Stimulated activated CD8-positive, alpha-beta memory T cell treated with anti-CD3 and anti-CD28 coated beads, Interleukin-7, amount 100 ng/mL, for 24 hours (primary cell): ENCODE results near the gene SLC39A1.
A peak's percentile ranks its signal among the peaks of the same experiment; 100 is the strongest.
"Not testable (repeated sequence)": the region's sequence is repeated elsewhere in the genome, so short reads cannot be mapped to it uniquely, and the experiment has no call there.

Experiments
- DNase-seq: peaks from one replicate; pipeline ENCODE4 v3.0.0-alpha.2; 2020; ENCODE audit warnings: low read depth

Gene SLC39A1

DNA sequence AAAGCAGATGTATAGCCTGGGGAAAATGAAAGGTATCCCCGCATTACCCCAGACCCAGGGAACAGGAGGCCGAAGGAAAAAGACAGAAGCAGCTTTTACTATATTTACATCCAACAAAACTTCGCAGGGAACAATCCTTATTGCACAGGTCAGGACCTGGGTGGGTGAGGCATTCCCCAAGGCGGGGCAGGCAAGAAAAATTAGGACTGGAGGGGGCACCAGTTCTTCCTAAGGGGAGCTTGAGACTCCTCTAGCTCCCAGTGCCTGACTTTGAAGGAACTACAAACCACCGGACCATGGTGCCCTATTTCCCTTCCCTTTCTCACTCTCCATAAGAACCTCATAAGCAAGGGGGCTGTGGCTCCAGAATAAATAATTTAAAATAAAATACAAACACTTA is 33.9 kb downstream of the SLC39A1 start:
- DNase-seq = no peak

DNA sequence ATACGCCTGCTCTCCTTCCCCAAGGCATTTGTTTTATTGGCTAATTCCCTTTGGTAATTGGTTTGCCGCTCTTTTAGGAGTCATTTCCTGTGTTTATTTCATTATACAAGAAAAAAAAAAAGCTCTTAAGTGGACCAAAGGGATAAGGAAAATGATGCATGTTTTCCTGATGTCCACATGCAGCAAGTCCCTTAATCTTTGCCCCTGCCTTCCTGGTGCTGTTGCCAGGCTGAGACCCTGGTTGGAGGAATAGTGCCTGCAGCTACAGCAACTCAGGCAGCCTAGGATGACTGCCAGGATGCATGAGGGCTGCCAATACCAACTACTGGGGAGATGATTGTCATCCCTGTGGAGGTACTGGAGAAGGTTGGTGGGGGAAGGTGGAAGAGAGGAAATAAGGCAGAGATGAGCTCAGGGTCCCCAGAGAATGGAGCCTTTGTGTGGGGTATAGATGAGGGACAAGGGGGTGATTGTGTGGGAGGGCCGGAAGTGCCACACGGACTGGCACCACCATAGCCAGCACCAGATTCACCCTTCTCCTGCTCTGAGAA is 34.5 kb downstream of the SLC39A1 start:
- no peak for DNase-seq

DNA sequence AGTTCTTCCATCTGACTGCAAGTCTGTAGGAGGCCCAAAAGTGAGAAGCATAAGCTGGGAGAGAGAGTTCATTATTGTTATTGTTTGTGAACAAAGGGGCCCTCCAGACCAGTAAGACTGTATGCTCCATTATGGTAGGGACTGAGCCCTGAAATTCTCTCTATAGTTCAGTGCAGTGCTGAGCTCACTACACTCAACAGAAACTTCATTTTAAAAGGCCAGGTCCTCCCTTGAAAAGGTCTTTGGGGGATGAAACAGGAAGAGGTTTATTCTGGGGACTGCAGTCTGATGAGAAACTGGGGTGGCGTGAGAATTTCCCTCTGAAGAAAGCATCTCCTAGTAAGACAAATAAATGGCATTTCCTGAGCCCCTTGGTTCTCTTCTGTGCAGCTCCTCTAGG is 35.1 kb downstream of the SLC39A1 start:
- no peak for DNase-seq

DNA sequence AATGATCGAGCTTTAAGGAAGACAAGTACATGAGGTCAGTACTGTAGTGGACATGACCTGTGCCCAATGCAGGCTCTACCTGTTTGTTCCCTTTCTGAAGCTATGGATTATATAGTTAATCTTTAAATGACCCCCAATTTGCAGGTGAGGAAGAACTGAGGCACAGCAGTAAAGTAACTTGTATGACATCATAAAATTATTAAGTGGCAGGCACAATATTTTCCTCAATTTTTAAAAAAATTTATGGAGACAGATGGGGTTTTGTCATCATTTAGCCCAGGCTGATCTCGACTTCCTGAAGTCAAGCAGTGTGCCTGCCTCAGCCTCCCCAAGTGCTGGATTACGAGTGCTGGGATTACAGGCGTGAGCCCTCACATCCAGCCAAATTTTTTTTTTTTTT is 36.9 kb downstream of the SLC39A1 start:
- DNase-seq = no peak

DNA sequence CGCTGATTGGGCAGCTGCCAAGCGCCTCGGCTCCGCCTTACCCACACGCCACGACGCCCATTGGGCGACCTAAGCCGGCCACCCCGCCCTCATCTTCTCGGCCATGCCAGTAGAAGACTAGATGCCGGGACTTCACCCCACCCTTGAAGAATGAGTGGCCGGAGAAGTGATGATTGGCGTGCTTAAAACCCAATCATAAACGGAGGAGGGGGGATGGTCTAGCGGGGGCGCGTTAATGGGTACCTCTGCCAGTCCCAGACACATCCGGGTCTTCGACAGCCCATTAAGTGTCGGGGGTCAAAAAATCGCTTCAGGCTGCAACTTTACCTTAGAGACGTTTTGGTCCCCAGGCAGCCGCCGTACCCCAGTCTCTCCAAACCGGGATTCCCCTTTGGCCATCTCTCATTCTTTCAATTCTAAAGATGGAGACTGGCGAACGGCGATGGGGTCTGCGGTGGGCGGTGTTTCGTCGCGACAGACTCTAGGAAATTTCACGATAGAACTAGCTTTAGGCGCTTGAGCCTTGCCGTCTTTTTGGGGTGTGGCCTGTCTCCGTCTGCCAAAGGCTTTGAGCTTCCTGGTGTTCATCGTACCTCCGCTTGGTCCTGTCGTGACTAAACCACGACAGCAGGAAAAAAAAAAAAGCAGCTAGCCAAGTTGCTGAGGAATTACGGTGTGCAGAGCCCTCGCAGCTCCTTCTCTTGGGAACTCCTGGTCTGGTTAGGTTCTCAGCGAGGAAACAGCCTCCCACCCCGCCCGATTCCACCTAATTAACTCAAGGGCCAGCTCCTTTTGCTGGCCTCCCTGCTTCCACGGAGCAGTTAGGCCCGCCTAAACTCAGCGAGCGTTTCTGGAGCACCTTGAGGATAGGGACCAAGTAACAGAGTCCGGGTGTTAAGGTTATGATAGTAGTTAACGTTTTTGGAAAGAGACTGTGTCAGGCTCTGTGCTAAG is 40.1 kb downstream of the SLC39A1 start, which contains the start of gene GATAD2B:
Gene GATAD2B, minus strand, starts transcription at position 1 of the 954 bp plus-strand sequence. CDS start 94,625 bp downstream, outside the sequence.
- DNase-seq = peak; percentile 95

DNA sequence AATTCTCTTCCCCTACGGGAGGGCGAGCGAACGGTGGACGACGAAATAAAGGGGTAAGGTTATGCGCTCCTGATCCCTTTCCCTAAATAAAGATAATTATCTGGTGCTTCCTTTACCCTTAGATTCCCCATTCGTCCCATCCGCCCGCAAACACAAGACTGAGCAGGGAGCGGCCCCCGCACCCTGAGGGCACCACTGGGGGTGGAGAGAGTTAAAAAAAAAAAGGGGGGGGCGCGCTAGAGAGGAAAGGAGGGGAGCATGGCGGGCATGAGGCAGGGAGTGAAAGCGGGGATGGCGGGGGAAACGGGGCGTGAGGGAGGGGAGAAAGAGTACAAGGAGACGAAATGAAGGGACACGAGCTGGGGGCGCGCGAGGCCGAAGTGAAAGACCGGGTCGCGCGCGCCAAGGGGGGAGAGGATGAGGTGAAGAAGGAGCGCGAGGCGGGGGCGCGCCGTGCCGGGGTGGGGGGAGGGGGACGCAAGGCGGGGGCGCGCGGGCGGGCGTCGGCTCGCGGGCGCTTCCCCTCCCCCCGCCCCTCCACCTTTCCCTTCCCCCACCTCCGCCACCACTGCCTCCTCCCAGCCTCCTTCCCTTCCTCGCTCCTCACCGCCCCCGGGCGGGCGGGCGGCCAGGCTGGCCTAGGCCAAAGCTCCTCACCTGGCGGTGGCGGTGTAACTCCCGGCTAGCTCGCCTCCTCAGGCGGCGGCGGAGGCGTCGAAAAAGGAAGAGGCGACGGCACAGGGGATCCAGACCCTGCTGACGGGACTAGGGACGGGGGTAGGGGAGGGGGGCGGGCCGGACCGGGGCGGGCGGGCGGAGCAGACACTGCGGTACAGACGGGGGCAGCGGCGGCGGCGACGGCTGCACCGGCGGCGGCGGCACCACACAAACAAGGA is 41.0 kb downstream of the SLC39A1 start:
- DNase-seq = peak; percentile 25

DNA sequence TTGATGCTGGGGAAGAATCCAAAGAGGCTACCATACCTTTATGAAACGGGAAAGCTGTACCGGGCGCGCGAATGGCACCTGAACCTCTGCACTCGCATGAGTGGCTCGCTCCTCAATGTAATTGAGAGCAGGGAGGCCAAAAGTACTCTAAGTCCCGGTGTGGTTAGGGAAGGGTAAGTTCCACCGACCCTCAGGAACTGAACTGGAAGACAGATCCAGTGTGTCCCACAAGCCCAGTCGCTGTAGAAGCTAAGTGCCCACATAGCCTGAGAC is 41.6 kb downstream of the SLC39A1 start:
- no peak for DNase-seq

DNA sequence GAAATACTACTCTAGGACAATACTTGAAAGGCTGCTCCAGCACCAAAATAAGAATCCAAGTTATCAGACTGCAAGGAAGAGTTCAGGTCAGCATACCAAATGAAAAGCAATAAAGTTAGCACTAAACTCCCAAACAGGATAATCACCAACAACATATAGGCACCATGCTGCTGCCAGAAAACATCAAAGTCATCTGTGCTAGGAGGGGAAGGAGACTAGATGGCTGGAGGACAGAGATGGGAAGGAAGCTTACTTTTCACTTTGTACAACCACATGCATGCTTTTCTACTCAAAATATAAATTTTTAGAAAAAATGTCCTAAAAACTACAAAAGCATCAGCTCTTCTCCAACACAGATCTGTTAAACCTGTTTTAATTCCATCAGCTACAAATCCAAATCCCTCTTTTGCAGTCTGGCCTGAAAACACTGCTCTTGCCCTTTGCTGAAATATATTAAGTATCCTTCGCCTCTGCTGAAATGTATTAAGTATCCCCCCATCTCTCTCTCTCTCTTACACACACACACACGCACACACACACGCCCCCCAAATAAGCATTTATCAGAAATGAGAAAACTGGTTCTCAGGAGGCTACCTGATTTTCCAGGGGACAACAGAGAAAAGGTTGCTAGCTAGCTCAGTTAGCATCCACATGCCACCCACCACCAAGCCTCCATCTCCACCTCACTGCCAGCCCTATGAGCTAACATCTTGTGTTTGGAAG is 42.1 kb downstream of the SLC39A1 start:
- DNase-seq = no peak

DNA sequence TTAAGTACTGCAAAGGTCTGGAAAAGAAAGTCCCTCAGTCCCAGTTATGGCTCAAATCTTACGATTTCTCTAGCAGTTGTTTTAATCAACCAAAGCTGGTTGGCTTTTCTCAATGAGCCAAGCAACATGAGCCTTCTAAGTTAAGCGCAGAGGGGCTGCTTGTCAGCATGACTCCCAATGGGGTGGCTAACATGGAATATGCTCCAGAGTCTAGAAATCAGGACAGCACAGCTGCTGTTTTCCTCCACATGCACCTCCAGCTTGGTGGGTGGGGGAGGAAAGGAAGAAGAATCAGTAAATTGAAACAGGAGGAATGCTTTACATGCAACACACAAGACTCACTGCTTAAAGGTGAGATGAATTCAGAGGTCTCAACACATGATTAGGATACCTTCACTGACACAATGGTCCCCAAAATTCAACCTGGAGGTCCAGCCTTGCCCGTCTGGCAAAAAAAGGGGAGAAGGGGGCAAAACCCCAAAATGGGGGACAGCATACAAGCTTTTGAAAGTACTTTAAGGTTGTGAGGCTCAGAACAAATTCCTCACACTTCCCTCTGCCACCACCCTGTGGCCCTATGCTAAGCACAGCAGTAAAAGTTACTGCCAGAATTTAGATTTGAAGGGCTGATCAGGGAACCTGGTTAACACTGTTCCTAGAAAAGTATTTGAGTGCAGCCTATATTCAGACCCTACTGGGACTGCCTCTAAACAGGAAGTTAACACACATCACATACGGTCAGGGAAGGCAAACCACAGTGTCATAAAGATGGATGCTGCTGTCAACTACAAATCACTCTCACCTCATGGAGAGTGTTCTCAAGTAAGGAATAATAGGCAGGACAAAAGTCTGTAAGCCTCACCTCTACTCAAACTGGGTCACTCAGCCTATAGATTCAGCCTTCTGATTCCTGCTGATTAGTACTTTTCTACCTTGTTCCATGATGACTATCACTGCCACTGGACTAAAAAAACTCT is 43.2 kb downstream of the SLC39A1 start:
- no peak for DNase-seq

DNA sequence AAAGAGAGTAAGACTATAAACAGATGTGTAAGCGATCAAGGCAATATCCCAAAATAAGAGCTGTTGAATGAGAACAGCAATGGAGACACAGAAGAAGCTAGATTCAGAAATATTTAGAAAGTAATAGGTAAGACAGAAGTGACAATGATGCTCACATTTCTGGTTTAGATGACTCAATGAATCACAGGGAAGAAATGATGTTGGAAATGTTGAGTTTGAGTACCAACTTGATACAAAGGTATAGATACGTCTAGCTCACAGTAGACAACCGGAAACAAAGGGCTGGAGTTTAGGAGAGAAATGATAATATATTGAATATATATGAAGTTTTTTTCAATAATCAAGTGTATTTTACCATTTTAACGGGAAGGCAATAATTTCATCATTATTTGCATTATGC is 47.0 kb downstream of the SLC39A1 start:
- no peak for DNase-seq

DNA sequence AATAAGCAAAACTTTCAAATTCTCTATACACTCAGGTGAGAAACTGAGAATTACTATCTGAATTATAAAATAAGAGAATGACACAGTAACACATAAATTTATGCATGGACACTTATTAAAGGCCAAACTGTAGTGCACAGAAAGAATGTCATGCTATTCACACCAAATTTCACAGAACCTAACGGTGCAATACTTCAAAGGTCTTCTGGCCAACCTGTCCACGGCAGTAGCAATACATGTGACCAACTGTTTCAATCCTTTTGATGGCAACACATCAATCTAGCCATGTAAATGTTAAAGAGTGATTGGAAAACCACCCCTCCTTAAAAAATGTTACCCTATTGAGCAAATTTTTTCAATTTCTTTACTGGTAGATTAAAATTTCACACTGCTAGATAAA is 51.0 kb downstream of the SLC39A1 start:
- DNase-seq = no peak

DNA sequence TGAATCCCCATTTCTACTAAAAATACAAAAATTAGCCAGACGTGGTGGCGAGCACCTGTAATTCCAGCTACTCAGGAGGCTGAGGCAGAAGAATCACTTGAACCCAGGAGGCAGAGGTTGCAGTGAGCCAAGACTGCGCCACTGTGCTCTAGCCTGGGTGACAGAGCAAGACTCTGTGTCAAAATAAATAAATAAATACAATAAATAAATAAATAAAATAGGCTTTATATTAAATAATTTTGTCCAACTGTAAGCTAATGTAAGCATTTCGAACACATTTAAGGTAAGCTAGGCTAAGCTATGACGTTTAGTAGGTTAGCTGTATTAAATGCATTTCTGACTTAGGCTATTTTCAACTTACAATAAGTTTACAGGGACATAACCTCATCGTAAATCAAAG is 52.8 kb downstream of the SLC39A1 start:
- DNase-seq = not testable (repeated sequence)
